ENCODE data around the gene ATG3.
"Not testable (repeated sequence)": the region's sequence is repeated elsewhere in the genome, so short reads cannot be mapped to it uniquely, and the experiment has no call there.

ATG3 gene

DNA sequence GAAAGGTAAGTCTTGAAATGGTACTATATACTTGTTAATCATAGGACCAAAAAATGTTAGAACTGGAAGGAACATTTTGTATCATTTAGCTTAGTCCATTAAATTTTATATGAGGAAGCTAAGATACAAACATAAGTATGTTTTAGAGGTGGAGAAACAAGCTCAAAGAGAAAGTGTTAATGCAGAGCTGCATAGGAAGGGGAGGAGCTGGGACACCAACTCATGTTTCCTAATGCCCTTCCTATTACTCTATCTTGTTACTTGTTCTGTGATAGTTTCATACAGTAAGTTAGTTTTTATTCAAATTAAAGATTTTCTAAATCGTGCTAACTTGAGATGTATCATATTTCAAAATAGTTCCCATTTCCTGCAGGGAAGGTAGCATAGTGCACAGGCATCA is 7.5 kb upstream of the ATG3 start:
- Histone ChIP-seq H3K36me3 (ENCODE audit: insufficient read depth, low read length) (peaks cover 41% of the 10 kb centered on the region), H3K9ac (ENCODE audit: low read length) (no peak overlapping the region), H3K4me1 (ENCODE audit: insufficient read depth, low read length, severe bottlenecking) (no peaks in the 10 kb centered on the region), H3K4me2 (ENCODE audit: low read length) (no peak overlapping the region), H2AFZ (ENCODE audit: low read length) (no peak overlapping the region), H3K79me2 (ENCODE audit: insufficient read depth, low read length) (no peaks in the 10 kb centered on the region), H3K27ac (ENCODE audit: low read depth, low read length, poor library complexity, severe bottlenecking) (no peak overlapping the region), H3K9me3 (ENCODE audit: low read length) (no peaks in the 10 kb centered on the region), H4K20me1 (ENCODE audit: insufficient read depth, low read length) (no peaks in the 10 kb centered on the region), H3K9me2 (ENCODE audit: low read depth, low read length) (no peaks in the 10 kb centered on the region), H3F3A (ENCODE audit: insufficient read depth, low read length) (no peaks in the 10 kb centered on the region), H3K27me3 (ENCODE audit: insufficient read depth, low read length) (no peaks in the 10 kb centered on the region), H3K4me3 (ENCODE audit: low read depth, low read length, poor library complexity, severe bottlenecking) (no peak overlapping the region)
- TF ChIP-seq, protein P1, sequence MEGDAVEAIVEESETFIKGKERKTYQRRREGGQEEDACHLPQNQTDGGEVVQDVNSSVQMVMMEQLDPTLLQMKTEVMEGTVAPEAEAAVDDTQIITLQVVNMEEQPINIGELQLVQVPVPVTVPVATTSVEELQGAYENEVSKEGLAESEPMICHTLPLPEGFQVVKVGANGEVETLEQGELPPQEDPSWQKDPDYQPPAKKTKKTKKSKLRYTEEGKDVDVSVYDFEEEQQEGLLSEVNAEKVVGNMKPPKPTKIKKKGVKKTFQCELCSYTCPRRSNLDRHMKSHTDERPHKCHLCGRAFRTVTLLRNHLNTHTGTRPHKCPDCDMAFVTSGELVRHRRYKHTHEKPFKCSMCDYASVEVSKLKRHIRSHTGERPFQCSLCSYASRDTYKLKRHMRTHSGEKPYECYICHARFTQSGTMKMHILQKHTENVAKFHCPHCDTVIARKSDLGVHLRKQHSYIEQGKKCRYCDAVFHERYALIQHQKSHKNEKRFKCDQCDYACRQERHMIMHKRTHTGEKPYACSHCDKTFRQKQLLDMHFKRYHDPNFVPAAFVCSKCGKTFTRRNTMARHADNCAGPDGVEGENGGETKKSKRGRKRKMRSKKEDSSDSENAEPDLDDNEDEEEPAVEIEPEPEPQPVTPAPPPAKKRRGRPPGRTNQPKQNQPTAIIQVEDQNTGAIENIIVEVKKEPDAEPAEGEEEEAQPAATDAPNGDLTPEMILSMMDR (IDR thresholded peaks at IDR 0.05; ENCODE audit: low read length): no peak
- TF ChIP-seq EZH2 (IDR thresholded peaks at IDR 0.05; ENCODE audit: borderline replicate concordance, low read length): no peak

DNA sequence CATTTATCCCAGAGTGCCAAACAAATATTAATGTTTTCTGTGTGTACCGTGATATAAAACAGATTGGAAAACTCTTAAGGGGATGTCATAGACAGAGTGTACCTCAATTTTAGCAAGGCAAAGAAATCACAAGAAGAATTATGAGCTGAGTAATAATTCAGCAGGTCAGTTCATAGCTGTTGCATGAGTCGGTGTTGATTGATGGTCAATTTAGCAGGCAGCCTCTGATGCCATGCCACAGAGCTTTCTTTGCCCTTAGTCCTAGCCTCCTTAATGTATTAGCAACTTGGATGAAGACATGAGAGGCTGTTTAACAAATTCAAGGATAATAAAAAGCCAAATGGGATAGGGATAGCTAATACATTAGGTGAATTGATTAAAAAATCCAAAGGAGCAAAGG is 6.9 kb upstream of the ATG3 start:
- Histone ChIP-seq H3K4me3 (ENCODE audit: low read depth, low read length, poor library complexity, severe bottlenecking) (no peak overlapping the region), H3K36me3 (ENCODE audit: insufficient read depth, low read length) (peaks cover 35% of the 10 kb centered on the region), H3K79me2 (ENCODE audit: insufficient read depth, low read length) (no peaks in the 10 kb centered on the region), H2AFZ (ENCODE audit: low read length) (no peak overlapping the region), H3K4me1 (ENCODE audit: insufficient read depth, low read length, severe bottlenecking) (peaks cover 5% of the 10 kb centered on the region), H4K20me1 (ENCODE audit: insufficient read depth, low read length) (no peaks in the 10 kb centered on the region), H3K27me3 (ENCODE audit: insufficient read depth, low read length) (no peaks in the 10 kb centered on the region), H3F3A (ENCODE audit: insufficient read depth, low read length) (no peaks in the 10 kb centered on the region), H3K4me2 (ENCODE audit: low read length) (no peak overlapping the region), H3K27ac (ENCODE audit: low read depth, low read length, poor library complexity, severe bottlenecking) (no peak overlapping the region), H3K9ac (ENCODE audit: low read length) (no peak overlapping the region), H3K9me2 (ENCODE audit: low read depth, low read length) (no peaks in the 10 kb centered on the region), H3K9me3 (ENCODE audit: low read length) (no peaks in the 10 kb centered on the region)
- TF ChIP-seq EZH2 (IDR thresholded peaks at IDR 0.05; ENCODE audit: borderline replicate concordance, low read length): no peak
- TF ChIP-seq, protein P1 (IDR thresholded peaks at IDR 0.05; ENCODE audit: low read length): no peak

DNA sequence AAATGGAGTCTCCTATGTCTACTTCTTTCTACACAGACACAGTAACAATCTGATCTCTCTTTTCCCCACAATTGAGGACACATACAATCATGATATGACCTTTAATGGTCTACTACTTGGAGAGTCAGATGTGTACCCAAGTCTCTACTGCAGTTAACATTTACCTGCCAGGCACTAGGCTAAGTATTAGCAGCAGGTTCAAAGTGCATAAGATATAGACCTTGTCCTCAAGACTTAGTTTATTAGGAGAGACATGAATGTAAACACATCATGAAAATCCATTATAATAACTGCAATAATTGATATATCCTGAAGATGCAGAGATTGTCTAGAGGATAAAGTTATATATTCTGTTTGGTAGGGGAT is 3.2 kb upstream of the ATG3 start:
- no peak overlapping the region for H3K4me3 ChIP-seq (ENCODE audit: low read depth, low read length, poor library complexity, severe bottlenecking)
- H3F3A ChIP-seq (ENCODE audit: insufficient read depth, low read length): no peaks in the 10 kb centered on the region
- no peak for TF ChIP-seq EZH2 (IDR thresholded peaks at IDR 0.05; ENCODE audit: borderline replicate concordance, low read length)
- TF ChIP-seq, protein P1 (IDR thresholded peaks at IDR 0.05; ENCODE audit: low read length): no peak
- H3K4me1 ChIP-seq (ENCODE audit: insufficient read depth, low read length, severe bottlenecking): peaks cover 20% of the 10 kb centered on the region
- H3K79me2 ChIP-seq (ENCODE audit: insufficient read depth, low read length): peaks cover 13% of the 10 kb centered on the region
- peaks cover 5% of the 10 kb centered on the region; the same call in 1 of the 2 replicates for H3K36me3 ChIP-seq (ENCODE audit: insufficient read depth, low read length)
- no peak overlapping the region for H2AFZ ChIP-seq (ENCODE audit: low read length)
- no peak overlapping the region for H3K9ac ChIP-seq (ENCODE audit: low read length)
- no peaks in the 10 kb centered on the region for H3K9me2 ChIP-seq (ENCODE audit: low read depth, low read length)
- no peaks in the 10 kb centered on the region for H3K27me3 ChIP-seq (ENCODE audit: insufficient read depth, low read length)
- H3K9me3 ChIP-seq (ENCODE audit: low read length): no peaks in the 10 kb centered on the region
- no peak overlapping the region for H3K27ac ChIP-seq (ENCODE audit: low read depth, low read length, poor library complexity, severe bottlenecking)
- H4K20me1 ChIP-seq (ENCODE audit: insufficient read depth, low read length): no peaks in the 10 kb centered on the region
- H3K4me2 ChIP-seq (ENCODE audit: low read length): no peak overlapping the region

DNA sequence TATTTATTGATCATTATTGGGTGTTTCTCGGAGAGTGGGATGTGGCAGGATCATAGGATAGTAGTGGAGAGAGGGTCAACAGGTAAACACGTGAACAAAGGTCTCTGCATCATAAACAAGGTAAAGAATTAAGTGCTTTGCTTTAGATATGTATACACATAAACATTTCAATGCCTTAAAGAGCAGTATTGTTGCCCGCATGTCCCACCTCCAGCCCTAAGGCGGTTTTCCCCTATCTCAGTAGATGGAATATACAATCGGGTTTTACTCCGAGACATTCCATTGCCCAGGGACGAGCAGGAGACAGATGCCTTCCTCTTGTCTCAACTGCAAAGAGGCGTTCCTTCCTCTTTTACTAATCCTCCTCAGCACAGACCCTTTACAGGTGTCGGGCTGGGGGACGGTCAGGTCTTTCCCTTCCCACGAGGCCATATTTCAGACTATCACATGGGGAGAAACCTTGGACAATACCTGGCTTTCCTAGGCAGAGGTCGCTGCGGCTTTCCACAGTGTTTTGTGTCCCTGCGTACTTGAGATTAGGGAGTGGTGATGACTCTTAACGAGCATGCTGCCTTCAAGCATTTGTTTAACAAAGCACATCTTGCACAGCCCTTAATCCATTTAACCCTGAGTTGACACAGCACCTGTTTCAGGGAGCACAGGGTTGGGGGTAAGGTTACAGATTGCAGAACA is 2.6 kb upstream of the ATG3 start:
- H3K9ac ChIP-seq (ENCODE audit: low read length); H3F3A ChIP-seq (ENCODE audit: insufficient read depth, low read length); H4K20me1 ChIP-seq (ENCODE audit: insufficient read depth, low read length); H3K4me3 ChIP-seq (ENCODE audit: low read depth, low read length, poor library complexity, severe bottlenecking); H3K4me2 ChIP-seq (ENCODE audit: low read length); H3K27ac ChIP-seq (ENCODE audit: low read depth, low read length, poor library complexity, severe bottlenecking); H3K9me2 ChIP-seq (ENCODE audit: low read depth, low read length); H2AFZ ChIP-seq (ENCODE audit: low read length); H3K36me3 ChIP-seq (ENCODE audit: insufficient read depth, low read length); H3K9me3 ChIP-seq (ENCODE audit: low read length); H3K27me3 ChIP-seq (ENCODE audit: insufficient read depth, low read length): not testable (repeated sequence)
- peaks cover 26% of the 10 kb centered on the region for H3K4me1 ChIP-seq (ENCODE audit: insufficient read depth, low read length, severe bottlenecking)
- peaks cover 18% of the 10 kb centered on the region for H3K79me2 ChIP-seq (ENCODE audit: insufficient read depth, low read length)

Measured in OCI-LY1 (cell line).